Choroid plexus epithelial cell (primary cell): ENCODE results near the gene UNC5B.

Experiments used
- DNase-seq: peaks from one replicate; pipeline ENCODE4 v3.0.0-alpha.2; 2010; ENCODE audit warnings: low read depth
- H3K4me3 ChIP-seq: 2 replicates; pipeline ENCODE4 v1.5.1; 2011; ENCODE audit warnings: low read depth, mild to moderate bottlenecking, control low read depth, low read length, moderate library complexity
- CTCF ChIP-seq: conservative IDR thresholded peaks from 2 replicates; pipeline ENCODE4 v1.5.1; 2011; ENCODE audit warnings: low read depth, mild to moderate bottlenecking, control low read depth, inconsistent platforms, low read length, moderate library complexity

UNC5B gene

GRCh38 chr10:71314694-71315225, 102.4 kb downstream of the UNC5B start:
- no peak for TF ChIP-seq CTCF
- DNase-seq: no peak

GRCh38 chr10:71316056-71316785, 103.9 kb downstream of the UNC5B start:
- no peak for TF ChIP-seq CTCF
- no peak for DNase-seq
- H3K4me3 ChIP-seq: no peak overlapping the region

More at GRCh38 chr10:71314694-71315225, 102.4 kb downstream of the UNC5B start:
- no peak overlapping the region for H3K4me3 ChIP-seq

- no peak overlapping the region for H3K4me3 ChIP-seq
- no peak for DNase-seq
- TF ChIP-seq CTCF: no peak
Observed at GRCh38 chr10:71316786-71317160, 104.4 kb downstream of the UNC5B start.

- H3K4me3 ChIP-seq: no peak overlapping the region
- DNase-seq: no peak
- TF ChIP-seq CTCF: no peak
Observed at GRCh38 chr10:71317739-71318138, 105.4 kb downstream of the UNC5B start.

GRCh38 chr10:71319042-71319799, 106.9 kb downstream of the UNC5B start, which contains the start of gene SLC29A3:
TSS of gene SLC29A3 (plus strand) at chr10:71319259. CDS start at chr10:71319310, 51 bp downstream.
- TF ChIP-seq CTCF: peak; percentile 83
- peak; percentile 72 for DNase-seq
- H3K4me3 ChIP-seq: peak within 1 kb of the TSS; percentile 69

GRCh38 chr10:71319800-71320392, 107.5 kb downstream of the UNC5B start:
- peak overlapping the region; percentile 69 for H3K4me3 ChIP-seq
- TF ChIP-seq CTCF: no peak
- DNase-seq: no peak
